Measurements from ENCODE around the gene UQCRC1.

UQCRC1 gene

GRCh38 chr3:48609088-48610005 lies at the start of gene UQCRC1:
TSS of gene UQCRC1 (minus strand) at chr3:48609646. CDS start at chr3:48609620, 26 bp downstream.
- peak; percentile 97 for DNase-seq

- no peak for DNase-seq
Measured at GRCh38 chr3:48656841-48657281, 47.4 kb upstream of the UQCRC1 start.

GRCh38 chr3:48656061-48656840 lies 46.8 kb upstream of the UQCRC1 start:
- DNase-seq = peak; percentile 94

GRCh38 chr3:48655606-48656005 lies 46.2 kb upstream of the UQCRC1 start:
- no peak for DNase-seq

- DNase-seq = no peak
Measured at GRCh38 chr3:48655063-48655462, 45.6 kb upstream of the UQCRC1 start.

GRCh38 chr3:48652923-48653715 lies 43.7 kb upstream of the UQCRC1 start:
- no peak for DNase-seq

GRCh38 chr3:48651771-48652170 lies 42.3 kb upstream of the UQCRC1 start:
- DNase-seq = no peak

- DNase-seq = no peak
Measured at GRCh38 chr3:48650723-48651122, 41.3 kb upstream of the UQCRC1 start.

GRCh38 chr3:48648188-48648850 lies 38.9 kb upstream of the UQCRC1 start:
- DNase-seq = no peak

GRCh38 chr3:48647714-48648113 lies 38.3 kb upstream of the UQCRC1 start:
- no peak for DNase-seq

- DNase-seq = no peak
Measured at GRCh38 chr3:48644898-48645760, 35.7 kb upstream of the UQCRC1 start.

GRCh38 chr3:48642605-48643004 lies 33.2 kb upstream of the UQCRC1 start:
- DNase-seq = no peak

GRCh38 chr3:48641396-48641795 lies 31.9 kb upstream of the UQCRC1 start:
- no peak for DNase-seq

GRCh38 chr3:48639944-48640606 lies 30.6 kb upstream of the UQCRC1 start:
- DNase-seq = no peak

GRCh38 chr3:48637305-48637704 lies 27.9 kb upstream of the UQCRC1 start:
- no peak for DNase-seq

- no peak for DNase-seq
Measured at GRCh38 chr3:48636149-48636655, 26.8 kb upstream of the UQCRC1 start.

- DNase-seq = peak; percentile 99
Measured at GRCh38 chr3:48635222-48636021, 26.0 kb upstream of the UQCRC1 start, which contains the start of gene SLC26A6. TSS of gene SLC26A6 (minus strand) at chr3:48635461. CDS start at chr3:48635393, 68 bp downstream.

GRCh38 chr3:48634661-48635221 lies 25.3 kb upstream of the UQCRC1 start:
- DNase-seq = peak; percentile 82

- DNase-seq = no peak
Measured at GRCh38 chr3:48633743-48634142, 24.3 kb upstream of the UQCRC1 start.
